Nephron progenitor cell (in vitro differentiated cells): ENCODE data around the gene HIVEP3.

Experiments used
- DNase-seq: peaks from one replicate; pipeline ENCODE4 v3.0.0; 2021
- H3K27ac Mint-ChIP-seq: 2 replicates; pipeline ENCODE4 v1.8.0; 2021; ENCODE audit warnings: mild to moderate bottlenecking, moderate library complexity, mixed read lengths
- H3K27me3 Mint-ChIP-seq: 2 replicates; pipeline ENCODE4 v1.8.0; 2021; ENCODE audit warnings: mild to moderate bottlenecking, low read depth, mixed read lengths; ENCODE audit not compliant: poor library complexity
- H3K36me3 Mint-ChIP-seq: 2 replicates; pipeline ENCODE4 v1.8.0; 2021; ENCODE audit warnings: low read depth, mixed read lengths
- H3K4me1 Mint-ChIP-seq: 2 replicates; pipeline ENCODE4 v1.8.0; 2021; ENCODE audit warnings: mixed read lengths
- H3K4me3 Mint-ChIP-seq: 2 replicates; pipeline ENCODE4 v1.8.0; 2021; ENCODE audit warnings: mild to moderate bottlenecking, moderate library complexity, mixed read lengths
- H3K9me3 Mint-ChIP-seq: 2 replicates; pipeline ENCODE4 v1.8.0; 2021; ENCODE audit warnings: mild to moderate bottlenecking, moderate library complexity, mixed read lengths
- CTCF ChIP-seq: fragments of 200-600 bp; sonication (generic); IDR thresholded peaks from 2 replicates; pipeline ENCODE4 v1.5.0; 2021; ENCODE audit warnings: antibody characterized with exemption

HIVEP3 gene

GRCh38 chr1:41728403-41729202 is 190.1 kb downstream of the HIVEP3 start:
- Mint-ChIP-seq H3K36me3 (no peaks in the 10 kb centered on the region), H3K27ac (no peak overlapping the region), H3K4me1 (peaks cover 38% of the 10 kb centered on the region), H3K4me3 (no peak overlapping the region), H3K27me3 (peaks cover 17% of the 10 kb centered on the region), H3K9me3 (no peaks in the 10 kb centered on the region)
- no peak for DNase-seq
- TF ChIP-seq CTCF, result no peak

DNA sequence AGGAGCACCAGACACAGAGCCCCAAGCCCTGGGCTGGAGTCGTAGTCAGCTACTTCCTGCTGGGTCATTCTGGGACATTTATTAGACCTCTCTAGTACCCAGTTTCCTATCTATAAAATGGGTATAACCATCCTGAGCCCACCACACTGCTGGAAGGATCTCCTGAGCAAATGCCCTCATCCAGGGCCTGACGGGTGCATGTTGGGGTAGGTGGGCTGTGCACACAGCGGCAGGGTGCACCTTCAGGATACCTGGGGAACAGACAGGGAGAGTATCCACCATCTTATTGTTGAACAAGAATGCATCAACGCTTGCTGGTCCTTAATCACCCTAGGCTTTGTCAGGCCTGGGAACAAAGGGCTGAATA is 191.0 kb downstream of the HIVEP3 start:
- TF ChIP-seq CTCF, result no peak
- H3K9me3 Mint-ChIP-seq, result no peaks in the 10 kb centered on the region
- H3K4me3 Mint-ChIP-seq, result no peak overlapping the region
- H3K4me1 Mint-ChIP-seq, result peaks cover 29% of the 10 kb centered on the region
- H3K27me3 Mint-ChIP-seq, result peaks cover 13% of the 10 kb centered on the region
- H3K36me3 Mint-ChIP-seq, result no peaks in the 10 kb centered on the region
- no peak for DNase-seq
- no peak overlapping the region for H3K27ac Mint-ChIP-seq

- H3K4me1 Mint-ChIP-seq, result peaks cover 27% of the 10 kb centered on the region
- DNase-seq, result no peak
- H3K9me3 Mint-ChIP-seq, result no peaks in the 10 kb centered on the region
- peaks cover 13% of the 10 kb centered on the region for H3K27me3 Mint-ChIP-seq
- H3K27ac Mint-ChIP-seq, result peak overlapping the region; percentile 91
- no peak for TF ChIP-seq CTCF
- no peak overlapping the region for H3K4me3 Mint-ChIP-seq
- H3K36me3 Mint-ChIP-seq, result no peaks in the 10 kb centered on the region
Observed at GRCh38 chr1:41726899-41727748, 191.6 kb downstream of the HIVEP3 start.

DNA sequence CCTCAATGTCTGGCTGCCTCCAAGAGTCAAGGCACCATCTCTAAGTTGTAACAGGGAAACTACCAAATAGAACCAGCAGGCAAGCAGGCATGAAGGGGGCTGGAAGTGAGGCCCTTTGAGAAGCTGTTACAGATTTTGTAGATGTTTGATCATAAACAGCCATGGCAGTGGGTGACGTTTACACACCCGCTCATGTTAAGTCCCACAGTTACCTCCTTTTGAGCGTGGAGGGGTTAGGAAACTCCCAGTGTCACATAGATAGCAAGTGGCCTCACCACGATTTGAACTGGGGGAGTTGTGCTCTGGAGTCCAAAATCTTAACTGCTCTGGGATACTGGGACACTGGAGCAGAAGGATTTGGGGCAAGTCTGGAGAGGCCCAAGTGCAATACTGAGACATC is 192.4 kb downstream of the HIVEP3 start:
- H3K4me3 Mint-ChIP-seq, result no peak overlapping the region
- H3K27me3 Mint-ChIP-seq, result peaks cover 13% of the 10 kb centered on the region
- H3K4me1 Mint-ChIP-seq, result peaks cover 27% of the 10 kb centered on the region
- H3K9me3 Mint-ChIP-seq, result no peaks in the 10 kb centered on the region
- no peak for TF ChIP-seq CTCF
- no peak overlapping the region for H3K27ac Mint-ChIP-seq
- no peak for DNase-seq
- H3K36me3 Mint-ChIP-seq, result no peaks in the 10 kb centered on the region

DNA sequence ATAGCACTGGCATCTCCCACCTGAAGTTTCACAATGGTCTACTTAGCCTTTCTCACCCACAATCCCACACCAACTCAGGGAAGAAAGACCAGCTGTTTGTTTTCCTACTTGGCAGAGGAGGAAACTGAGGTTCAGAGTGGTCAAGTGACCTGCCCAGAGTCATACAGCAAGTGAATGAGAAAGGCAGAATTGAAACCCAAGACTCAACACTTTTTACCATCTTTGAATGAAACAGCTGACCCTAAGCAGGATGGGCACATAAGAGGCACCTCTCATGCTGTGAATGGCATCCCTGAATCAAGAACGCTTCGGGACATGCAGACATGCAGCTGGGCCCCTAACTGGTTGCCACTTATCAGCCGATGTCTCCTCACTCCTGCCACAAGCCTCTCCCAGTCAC is 193.8 kb downstream of the HIVEP3 start:
- Mint-ChIP-seq H3K27ac (no peak overlapping the region), H3K4me1 (peaks cover 26% of the 10 kb centered on the region), H3K9me3 (no peaks in the 10 kb centered on the region), H3K4me3 (no peak overlapping the region), H3K27me3 (peaks cover 13% of the 10 kb centered on the region), H3K36me3 (no peaks in the 10 kb centered on the region)
- no peak for TF ChIP-seq CTCF
- no peak for DNase-seq
